Cerebellar cortex (tissue), 1 donor: ENCODE data around the gene SYT13.
A peak's percentile ranks its signal among the peaks of the same experiment; 100 is the strongest.
"Not testable (repeated sequence)": the region's sequence is repeated elsewhere in the genome, so short reads cannot be mapped to it uniquely, and the experiment has no call there.

Experiments used
- DNase-seq: peaks from one replicate; pipeline ENCODE4 v3.0.0-alpha.2; 2015; ENCODE audit warnings: low spot score

Gene SYT13

DNA sequence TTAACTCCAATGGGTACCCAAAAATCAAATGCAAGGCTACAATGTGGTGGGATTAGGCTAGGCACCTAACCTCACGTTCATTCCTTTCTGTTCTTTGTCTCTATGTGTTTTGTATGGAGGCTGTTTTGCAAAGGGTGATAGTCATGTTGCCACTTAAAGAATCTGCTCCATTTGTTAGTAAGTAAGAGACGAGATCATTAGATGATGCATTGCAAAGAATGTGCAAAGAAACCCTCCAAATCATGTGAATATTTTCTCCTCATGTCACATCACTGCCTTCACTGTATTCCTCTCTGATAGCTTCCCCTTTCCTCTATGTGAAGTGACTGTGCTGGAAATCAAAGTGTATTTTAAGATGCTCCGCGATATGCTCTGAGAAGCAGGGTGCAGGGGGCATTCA is 11.9 kb downstream of the SYT13 start:
- DNase-seq, result no peak

DNA sequence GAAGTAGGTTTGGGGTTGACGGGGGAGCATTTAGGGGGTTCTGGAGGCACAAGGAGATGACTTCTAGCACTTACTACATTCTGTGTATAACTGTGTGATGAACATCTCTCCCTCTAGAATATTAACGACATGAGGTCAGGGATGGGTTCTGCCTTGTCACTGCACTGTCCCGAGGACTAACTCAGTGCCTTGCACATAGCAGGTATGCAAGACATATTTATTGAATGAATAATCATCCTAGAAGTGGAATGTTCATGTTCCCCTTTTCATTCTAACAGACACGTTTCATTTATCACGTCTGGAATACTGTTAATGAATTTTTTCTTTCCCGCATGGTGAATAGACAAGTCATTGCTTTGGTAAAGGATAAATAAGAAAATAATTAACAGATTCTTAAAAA is 12.6 kb downstream of the SYT13 start:
- DNase-seq, result no peak

DNA sequence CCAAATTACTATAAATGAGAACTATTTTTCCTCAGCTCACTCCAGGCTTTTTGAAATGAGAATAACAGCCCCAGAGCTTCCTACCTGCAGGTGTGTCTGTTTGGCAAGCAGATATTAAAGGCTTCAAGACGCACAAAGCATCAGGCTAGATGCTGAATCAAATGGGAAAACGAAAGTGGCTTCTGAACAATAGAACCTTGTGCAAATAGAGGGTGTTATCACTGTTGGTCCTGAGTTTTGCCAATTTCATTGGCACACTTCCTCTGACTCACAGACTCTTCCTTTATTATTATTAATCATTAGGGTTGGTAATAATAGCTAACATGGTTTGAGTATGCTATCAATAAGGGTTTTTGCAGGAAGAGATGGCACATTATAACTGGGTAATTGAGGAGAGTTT is 13.4 kb downstream of the SYT13 start:
- no peak for DNase-seq

DNA sequence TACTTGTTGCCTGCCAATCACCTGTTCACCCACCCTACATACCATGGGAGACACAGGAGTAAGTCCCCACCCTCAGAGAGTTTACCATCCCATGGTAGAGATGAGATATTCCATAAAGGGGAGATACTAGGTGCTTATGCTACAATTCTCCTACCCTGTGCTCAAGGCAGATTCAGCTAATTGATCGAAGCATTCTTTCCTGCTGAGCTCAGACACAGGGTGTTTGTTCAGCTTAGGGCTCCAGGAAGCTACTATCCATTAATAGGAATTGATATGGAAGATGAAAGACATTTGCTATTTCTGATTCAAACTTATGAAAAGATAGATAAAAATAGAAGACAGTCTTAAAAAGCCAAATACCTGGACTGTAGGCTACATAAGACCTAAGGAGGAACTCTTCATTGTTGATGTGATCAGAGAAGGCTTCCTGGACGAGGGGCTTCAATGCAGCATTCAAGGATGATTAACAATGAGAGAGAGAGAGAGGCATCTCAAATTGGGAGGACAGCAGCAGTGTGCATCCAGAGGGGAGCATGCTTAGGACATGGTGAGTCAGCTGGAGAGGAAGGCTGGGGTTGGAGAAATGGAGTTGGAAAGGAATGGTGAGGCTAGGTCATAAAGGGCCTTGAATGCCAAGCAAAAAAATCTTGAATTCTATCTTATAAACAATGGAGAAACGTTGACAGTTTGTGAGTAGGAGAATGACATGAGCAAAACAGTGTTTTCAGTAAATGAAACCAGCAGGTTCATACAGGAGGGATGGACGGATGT is 15.0 kb downstream of the SYT13 start:
- DNase-seq, result no peak

DNA sequence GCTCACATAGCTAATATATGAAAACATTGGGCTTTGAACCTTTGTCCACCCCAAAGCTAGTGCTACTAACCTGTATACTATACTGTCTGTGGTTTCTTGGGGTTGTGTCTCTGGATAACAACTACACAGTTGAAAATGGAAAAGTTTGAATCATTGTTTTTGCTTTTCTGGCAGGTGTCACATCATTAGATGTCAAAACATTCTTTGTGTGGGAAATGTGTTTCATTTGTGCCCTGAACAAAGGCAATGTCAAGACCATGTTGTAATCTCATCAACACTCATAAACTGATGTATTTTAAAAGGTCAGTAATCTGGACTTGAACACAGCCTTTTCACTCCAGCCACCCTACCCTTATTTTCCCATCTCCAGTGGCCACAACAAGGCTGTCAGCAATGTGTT is 16.5 kb downstream of the SYT13 start:
- no peak for DNase-seq

DNA sequence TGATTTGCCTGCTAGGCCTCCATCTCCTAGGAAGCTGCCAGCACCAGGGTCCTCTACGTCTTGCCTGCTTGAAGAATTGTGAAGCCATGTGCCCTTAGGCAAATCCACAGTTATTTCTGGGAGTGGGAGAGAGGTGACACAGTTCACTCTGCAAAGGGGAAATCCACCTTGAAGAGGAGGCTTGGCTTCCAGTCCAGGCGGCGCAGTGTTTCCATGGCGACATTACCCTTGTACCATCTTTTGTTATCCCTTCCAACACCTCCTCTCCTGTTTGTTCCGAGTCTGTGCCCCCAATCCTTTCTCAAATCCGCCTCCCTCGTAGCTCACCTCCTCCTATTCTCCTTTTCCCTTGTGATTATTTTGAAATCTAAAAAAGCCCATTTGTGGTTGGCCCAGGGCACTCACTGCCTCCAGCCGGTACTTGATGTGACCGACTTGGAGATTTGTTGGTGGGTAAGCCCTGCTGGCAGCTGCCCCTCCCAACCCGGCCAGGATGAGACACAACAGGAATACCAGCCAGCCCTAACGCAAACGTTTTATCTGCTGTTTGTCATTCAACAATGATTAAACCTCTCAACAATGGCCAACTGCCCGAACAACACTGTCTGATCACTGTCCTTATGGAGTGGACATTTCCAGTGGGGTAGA is 18.4 kb downstream of the SYT13 start:
- DNase-seq, result peak; percentile 21

DNA sequence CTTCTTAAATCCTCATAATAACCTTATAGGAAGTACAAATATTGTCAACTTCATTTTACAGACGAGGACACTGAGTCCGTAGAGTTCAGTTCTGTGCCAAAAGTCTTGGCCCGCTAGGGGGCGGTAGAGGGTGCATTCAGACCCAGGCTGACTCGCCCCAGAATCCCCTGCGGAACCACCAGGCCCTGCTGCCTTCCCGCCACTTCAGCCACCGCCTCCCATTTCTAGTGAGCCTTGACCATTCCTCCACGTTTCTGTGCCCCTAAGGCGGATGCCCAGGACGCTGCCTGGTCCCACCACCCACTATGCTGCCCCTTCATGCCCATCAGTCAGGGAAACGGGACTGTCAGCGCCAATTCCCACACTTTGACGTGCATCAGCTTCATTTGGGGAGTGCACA is 19.1 kb downstream of the SYT13 start:
- DNase-seq, result no peak

DNA sequence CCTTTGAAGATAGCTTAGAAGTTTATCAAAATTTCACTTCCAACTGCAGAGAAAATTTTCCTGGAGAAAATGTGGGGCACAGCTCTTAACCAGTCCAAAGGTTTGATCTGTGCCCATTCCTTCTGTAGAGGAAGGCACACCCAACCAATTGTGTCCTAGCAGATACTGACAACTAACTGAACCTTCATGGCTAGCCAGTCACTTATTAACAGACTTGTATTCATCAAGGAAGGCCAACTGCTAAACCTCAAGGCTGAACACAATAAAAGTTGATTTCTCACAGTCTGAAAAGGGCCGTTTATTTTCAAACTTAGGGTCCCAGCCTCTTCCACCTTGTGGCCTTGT is 19.5 kb downstream of the SYT13 start:
- no peak for DNase-seq

DNA sequence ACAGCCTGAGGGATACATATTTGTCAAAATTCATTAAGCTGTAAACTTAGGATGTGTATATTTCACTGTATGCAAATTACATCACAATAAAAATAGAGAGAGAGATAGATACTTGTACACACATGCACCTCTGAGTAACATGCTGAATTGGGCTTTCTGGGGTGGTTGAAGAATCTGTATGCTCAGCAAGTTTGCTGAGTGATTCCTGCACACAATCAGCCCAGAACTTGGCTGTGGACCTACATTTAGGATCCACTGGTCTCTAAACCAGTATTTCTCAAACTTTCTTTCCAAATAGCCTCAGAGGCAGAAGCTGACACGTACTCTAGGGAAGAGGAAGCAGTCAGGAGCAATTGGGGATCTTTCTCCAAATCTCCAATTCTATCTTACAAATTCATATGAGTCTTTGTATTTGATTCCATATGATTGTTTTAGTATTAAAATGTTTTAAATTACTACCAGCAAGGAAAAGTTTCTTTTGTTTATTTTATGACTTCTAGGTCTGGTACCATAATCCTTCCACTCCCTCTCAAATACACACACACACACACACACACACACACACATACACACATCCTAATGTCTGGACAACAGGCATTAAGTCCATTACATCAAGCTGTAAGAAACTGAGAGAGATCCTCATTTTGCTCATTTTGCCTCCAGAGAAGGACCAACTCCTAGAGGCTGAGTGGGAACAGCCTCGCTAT is 20.0 kb downstream of the SYT13 start:
- DNase-seq, result no peak

DNA sequence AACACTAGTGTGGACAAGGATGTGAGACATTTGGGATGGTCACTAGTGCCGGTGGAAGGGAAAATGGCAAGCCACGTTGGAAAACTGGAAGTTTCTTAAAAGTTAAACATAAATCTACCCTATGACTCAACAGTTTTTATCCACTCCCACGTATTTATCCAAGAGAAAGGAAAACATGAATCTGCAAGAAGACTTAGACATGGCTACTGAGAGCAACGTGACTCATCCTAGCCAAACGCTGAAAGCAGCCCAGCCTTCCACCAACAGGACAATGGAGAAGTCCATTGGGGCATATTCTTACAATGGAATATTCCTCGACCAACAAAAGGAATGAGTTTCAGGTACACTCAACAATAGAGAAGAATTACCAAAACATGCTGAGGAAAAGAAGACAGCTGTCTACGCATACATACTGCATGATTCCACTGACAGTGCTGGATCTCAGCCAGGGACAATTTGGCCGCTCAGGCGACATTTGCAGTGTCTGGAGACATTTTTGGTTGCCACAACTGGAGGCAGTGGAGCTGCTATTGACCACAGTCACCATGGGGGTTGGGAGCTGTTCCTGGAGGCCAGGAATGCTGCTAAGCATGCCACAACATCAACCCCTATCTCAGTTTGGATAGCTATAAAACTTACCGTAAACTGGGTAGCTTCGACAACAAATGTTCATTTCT is 21.2 kb downstream of the SYT13 start:
- no peak for DNase-seq

DNA sequence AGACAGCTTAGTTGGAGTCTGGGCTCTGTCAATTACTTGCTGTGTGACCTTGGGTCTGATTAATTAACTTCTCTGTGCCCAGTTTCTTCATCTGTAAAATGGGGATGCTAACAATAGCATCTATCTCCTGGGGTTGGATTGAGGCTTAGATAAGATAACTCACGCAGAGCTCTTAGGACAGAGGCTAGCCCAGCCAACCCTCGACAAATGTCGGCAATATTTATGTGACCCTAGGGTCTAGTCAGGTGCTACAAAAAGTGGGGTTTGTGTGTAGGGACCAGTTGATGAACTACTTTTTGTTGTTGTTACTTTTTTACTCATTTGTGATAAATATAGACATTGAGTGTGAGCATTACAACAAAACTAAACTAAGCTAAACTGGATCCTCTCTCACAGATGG is 22.4 kb downstream of the SYT13 start:
- DNase-seq, result no peak

DNA sequence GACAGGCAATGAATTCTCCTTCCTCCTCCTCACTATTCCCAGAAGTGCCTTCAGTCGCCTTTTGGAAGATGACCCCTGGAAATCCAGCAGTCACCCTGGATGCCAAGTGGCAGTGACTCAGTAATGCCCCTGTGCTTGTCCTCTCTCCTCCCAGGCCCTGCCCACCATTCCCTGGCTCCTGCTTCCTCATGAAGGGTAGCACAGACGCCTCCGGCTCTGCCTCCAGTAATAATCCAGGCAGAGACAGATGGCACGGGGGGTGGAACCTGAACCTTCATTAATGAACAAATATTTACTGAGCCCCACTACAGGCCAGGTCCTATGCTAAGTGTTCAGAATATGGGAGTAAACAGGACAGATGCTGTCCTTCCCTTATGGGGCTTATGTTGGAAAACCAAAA is 23.2 kb downstream of the SYT13 start:
- peak; percentile 25 for DNase-seq

DNA sequence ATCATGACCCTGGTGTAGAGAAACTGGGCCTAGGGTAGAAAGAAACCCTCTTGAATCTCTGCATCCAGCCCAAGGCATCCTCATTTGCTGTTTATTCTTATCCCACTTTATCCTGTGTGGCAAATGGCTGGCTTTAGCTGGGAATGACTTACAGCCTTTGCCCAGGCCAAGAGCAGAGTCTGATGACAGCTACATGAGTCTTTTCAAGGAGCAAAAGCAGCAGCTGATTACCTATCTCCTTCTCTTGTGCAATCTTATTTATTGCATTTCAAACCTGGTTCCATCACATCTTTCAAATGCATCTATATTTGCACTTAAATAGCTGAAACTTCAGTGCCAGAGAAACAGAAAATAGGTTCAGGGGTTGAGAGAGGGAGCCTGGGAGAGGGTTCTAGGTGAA is 26.1 kb downstream of the SYT13 start:
- DNase-seq, result no peak

DNA sequence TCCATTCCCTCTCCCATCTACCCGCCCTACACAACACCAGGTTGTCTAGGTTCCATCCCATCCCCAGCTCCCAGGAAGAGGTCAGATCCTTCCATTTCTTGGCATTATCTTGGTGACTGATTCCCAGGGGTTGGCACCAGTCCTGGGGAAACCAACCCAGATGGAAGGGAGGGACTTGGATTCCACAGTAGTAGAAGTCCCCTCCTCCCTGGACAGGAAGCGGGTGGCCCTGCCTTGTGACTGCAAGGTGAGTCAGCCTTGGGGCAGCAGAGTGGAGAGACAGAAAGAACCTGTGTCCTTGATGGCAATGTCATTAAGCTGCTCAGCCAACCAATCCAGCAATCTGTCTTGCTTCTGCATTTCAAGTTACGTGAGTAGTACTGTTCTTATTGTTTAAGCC is 26.5 kb downstream of the SYT13 start:
- DNase-seq, result peak; percentile 70

DNA sequence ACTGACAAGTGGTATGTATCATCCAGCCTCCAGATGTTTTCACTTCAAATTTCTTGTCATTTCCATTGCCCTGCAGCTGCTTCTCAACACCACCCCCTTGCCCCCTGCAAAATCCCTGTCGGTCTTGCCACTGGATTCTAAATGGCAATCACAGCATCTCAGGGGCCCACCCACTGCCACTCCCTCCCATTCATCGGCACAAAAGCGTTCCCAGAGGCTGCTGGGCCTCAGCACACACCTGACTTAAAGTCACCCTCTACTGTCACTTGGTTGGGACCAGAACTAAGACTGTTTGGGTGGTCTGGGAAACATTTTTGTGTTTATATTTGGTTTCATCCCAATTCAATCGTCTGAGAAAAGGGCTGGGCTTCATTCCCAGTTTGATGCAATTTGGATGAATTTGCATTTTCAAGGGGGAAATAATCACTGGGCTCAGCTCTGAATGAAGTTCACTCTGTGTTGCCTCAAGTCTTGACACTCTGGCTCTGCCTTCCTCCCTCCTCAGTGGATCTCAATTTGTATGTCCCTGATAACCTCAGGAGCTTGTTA is 27.1 kb downstream of the SYT13 start:
- DNase-seq, result no peak

DNA sequence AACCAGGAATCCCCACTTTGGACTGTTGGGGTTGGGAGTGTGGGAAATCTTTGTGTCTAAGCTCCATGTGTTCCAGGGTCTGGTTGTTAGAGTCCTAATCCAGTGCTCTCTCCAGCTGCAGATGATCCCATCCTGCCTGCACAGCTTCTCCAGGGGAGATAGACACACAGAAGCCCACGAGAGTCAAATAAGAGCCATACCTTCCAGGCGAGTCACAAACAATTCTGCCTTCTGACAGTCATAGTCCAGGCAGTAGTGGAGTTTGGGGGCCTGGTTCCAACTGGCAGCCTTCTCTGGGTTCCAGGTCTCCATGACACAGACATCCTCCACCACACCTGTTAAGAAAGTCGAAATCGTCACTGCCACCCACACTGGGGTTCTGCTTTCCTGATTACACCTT is 32.1 kb downstream of the SYT13 start:
- no peak for DNase-seq

DNA sequence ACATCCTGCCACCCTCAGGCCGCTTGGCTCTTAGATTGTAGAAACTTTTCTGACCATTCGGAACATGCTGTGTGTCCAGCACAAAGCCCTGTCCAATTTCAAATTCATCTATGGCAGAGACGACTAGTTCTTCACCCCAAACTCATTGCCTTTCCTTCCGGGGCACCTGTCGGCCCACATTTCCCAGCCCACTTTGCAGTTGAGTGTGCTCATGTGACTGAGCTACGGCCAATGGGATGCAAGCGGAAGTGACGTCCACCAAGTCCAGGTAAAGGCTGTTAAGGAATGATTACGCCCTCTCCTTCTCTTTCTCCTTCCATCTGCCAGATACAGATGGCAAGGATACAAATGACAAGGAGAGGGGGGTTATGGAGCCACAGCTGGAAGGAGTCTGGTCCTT is 32.5 kb downstream of the SYT13 start:
- DNase-seq, result no peak

DNA sequence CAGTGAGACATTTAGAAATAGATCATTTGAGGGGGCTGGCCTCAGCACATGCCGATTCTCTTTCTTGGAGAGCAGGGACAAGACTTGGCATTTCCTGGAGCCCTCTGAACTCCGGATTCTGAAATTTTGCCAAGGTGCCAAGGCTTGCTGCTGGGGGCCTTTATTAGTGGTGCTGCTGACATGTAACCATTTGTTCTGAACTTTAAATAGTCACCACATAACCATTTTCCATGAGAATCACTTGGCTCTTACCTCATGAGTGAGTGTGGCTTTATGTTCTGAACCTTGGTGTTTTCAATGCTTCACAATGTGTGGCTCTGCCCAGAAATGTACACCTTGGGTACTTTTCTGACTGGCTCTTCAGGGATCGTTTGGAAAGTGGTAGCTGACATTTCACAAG is 33.3 kb downstream of the SYT13 start:
- no peak for DNase-seq

DNA sequence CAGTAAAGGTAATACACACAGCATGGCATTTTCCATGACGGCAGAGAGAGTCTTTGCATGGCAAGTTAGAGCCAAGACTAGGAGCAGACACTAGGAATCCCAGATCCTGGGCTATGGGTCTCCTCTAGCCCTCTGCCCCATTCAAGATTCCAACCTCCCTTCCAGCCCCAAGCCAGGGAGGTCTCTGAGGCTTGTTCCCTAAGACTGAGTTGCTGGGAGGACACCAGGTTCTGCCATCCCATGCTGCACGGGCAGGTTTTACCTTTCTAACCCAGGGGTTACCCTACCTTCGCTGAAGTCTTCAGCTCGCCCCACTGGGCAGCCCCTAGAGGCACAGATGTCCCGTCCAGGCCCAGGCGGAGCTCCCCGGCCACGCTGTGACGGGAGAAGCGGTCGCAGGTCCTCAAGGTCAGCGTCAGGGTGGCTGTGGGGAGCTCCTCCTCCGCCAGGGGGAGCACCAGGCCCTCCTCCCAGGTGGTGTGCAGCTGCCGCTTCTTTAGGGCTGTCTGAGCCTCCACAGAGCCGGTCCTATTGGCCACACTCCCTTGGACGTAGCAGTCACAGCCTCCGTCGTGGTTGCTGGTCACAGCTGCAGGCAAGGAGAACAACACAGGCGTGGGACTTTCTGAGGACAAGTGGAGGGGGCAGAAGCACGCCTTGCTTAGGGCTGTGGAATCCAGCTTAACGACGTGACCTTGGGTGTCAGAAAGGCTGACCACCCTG is 33.8 kb downstream of the SYT13 start:
- DNase-seq, result no peak

DNA sequence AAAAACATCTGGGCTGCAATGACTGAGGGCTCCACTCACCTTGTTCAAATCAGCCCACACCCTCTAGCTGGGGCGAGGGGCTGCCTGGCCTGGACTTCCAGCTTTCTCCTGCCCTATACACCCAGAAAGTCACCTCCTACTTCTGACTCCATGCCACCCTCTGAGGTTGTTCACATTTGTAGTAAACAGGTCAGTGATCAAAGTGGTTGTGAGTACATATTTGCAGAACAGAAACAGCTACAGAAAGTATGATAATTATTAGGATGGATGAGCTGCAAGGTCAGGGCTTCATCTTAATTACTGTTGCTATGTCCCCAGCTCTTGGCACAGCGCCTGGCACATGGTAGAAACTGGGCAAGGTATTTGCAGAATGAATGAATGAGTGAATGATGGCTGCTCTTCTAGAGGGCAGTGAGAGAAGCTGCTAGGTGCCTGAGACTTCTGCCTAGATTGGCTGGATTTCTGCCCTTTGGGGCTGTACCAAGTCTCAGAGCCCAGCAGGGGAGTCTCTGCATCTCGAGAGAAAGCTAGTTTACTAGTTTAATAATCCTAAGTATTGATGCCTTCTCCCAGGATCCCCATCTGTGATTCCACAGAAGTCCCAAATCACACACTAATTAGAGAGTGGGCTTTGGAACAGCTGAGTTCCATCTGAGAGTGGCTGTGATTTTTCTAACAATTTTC is 36.0 kb downstream of the SYT13 start:
- DNase-seq, result peak; percentile 57

DNA sequence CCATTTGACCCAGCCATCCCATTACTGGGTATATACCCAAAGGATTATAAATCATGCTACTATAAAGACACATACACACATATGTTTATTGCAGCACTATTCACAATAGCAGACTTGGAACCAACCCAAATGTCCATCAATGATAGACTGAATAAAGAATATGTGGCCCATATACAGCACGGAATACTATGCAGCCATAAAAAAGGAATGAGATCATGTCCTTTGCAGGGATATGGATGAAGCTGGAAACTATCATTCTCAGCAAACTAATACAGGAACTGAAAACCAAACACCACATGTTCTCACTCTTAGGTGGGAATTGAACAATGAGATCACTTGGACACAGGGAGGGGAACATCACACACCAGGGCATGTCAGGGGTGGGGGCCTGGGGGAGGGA is 36.8 kb downstream of the SYT13 start:
- DNase-seq, result not testable (repeated sequence)
